ENCODE data around the gene NCKAP5. TPM values are rescaled to one million over a fixed set of nuclear protein-coding genes. Genes with fewer than 3 reads are reported as not detected.

The NCKAP5 gene
- total and polyA plus RNA-seq, 8 donors = 4.0 to 22.1 (median 14.4) TPM

DNA sequence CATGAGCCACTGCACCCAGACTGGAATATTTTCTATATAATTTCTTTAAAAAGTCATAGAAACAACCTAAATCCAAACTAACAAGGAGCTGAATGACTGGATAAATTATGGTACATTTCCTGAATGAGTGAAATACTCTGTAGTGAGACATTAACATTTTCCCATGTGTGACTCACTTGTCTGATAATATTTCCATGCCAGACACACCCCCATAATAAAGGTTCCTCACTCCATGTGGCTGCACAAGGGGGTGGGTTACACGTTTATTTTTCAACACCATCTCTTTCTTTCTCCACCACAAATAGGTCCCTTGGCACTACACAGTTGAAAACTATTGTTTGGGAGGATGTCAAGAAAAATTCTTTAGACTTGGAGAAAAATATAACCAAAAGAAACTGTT lies 632.0 kb downstream of the NCKAP5 start:
- no peak for ATAC-seq
- H3K9me3 ChIP-seq = no peaks in the 10 kb centered on the region
- TF ChIP-seq, protein P1, sequence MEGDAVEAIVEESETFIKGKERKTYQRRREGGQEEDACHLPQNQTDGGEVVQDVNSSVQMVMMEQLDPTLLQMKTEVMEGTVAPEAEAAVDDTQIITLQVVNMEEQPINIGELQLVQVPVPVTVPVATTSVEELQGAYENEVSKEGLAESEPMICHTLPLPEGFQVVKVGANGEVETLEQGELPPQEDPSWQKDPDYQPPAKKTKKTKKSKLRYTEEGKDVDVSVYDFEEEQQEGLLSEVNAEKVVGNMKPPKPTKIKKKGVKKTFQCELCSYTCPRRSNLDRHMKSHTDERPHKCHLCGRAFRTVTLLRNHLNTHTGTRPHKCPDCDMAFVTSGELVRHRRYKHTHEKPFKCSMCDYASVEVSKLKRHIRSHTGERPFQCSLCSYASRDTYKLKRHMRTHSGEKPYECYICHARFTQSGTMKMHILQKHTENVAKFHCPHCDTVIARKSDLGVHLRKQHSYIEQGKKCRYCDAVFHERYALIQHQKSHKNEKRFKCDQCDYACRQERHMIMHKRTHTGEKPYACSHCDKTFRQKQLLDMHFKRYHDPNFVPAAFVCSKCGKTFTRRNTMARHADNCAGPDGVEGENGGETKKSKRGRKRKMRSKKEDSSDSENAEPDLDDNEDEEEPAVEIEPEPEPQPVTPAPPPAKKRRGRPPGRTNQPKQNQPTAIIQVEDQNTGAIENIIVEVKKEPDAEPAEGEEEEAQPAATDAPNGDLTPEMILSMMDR (IDR thresholded peaks at IDR 0.05) = no peak
- no peaks in the 10 kb centered on the region for H3K36me3 ChIP-seq
- H3K4me3 ChIP-seq = no peak overlapping the region
- H3K27me3 ChIP-seq = no peaks in the 10 kb centered on the region
- intact Hi-C loops (cut with DNase I) = no loop called here
- H3K4me1 ChIP-seq = no peaks in the 10 kb centered on the region
- H3K27ac ChIP-seq = no peak overlapping the region
- no peak for DNase-seq

DNA sequence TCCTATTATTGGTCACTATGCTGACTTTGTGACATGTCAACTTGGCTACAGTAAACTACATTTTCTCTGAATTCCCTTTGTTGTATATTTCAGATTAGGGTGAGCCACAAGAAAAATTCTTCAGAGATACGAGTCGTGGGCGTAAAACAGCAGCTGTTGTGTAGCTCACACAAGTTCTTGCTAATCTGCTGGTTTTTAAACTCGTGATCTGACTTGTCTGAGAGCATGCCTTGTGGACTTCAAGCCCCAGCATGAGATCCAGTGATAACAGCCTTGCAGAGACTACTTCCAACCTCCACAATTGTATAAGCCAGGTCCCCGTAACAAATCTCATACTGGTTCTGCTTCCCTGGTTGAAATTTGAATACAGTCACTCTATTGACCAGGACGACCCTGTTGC lies 638.5 kb downstream of the NCKAP5 start:
- no peaks in the 10 kb centered on the region for H3K36me3 ChIP-seq
- H3K27me3 ChIP-seq = no peaks in the 10 kb centered on the region
- no peak overlapping the region for H3K4me3 ChIP-seq
- intact Hi-C loops (cut with DNase I) = no loop called here
- ATAC-seq (no peak), DNase-seq (no peak)
- H3K9me3 ChIP-seq = no peaks in the 10 kb centered on the region
- no peak overlapping the region for H3K27ac ChIP-seq
- TF ChIP-seq, protein P1 (IDR thresholded peaks at IDR 0.05) = no peak
- no peaks in the 10 kb centered on the region for H3K4me1 ChIP-seq

DNA sequence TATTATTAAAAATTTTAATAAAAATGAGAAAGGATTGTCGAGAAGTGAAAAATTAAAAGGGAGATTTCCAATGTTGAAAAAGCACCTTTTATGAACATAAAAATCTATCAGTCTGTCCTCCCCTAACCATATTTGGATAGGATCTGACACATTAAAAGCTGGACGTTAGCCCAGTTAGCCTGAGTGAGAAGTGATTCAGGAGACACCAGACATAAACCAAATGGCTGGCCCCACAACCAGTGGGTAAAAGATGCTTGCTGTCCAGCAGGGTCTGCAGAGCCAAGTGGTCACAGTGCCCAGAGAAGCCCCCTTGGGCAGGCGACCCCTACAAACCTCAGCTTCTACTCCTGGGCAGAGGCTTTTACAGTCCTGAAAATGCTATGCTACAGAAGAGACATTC lies 644.5 kb downstream of the NCKAP5 start:
- TF ChIP-seq, protein P1 (IDR thresholded peaks at IDR 0.05) = no peak
- Histone ChIP-seq H3K27ac (no peak overlapping the region), H3K36me3 (no peaks in the 10 kb centered on the region), H3K9me3 (no peaks in the 10 kb centered on the region), H3K4me3 (no peak overlapping the region), H3K4me1 (no peaks in the 10 kb centered on the region), H3K27me3 (no peaks in the 10 kb centered on the region)
- ATAC-seq (peak; percentile 48), DNase-seq (peak in 2 of 4 donors; percentile 83 to 86)
- intact Hi-C loops (cut with DNase I) = no loop called here

DNA sequence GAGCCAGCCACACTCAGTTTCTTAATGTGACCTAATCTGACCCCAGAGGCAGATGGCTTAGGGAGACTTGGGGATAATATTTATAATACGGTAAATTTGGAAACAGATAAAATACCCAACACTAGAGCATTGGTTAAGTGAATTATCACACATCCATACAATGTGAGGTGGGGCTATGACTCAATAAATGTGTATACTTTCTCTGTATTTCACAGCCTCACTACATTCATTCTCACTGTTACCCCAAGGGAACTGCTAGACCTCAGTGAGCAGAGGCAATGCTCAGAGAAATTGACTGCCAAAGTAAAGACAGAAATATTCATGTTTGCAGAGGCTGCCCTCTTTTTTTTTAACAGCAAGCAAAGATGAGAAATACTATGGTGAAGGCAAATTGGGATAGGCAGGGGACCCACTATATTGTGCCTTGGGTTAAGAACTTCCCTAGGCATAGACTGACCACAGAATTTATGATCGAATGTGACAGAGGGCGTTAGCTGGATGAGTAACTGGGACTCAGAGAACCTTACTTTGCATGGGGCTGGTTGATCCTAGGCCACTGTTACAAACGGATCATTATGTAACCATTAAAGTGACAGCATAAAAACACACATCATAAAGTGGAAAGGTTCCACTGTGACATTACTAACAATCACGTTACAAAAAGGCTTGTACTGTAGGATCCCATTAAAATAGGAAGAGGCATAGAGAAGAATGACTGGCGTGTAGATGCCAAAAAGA lies 652.3 kb downstream of the NCKAP5 start:
- Histone ChIP-seq H3K36me3 (no peaks in the 10 kb centered on the region), H3K4me1 (no peaks in the 10 kb centered on the region), H3K27me3 (no peaks in the 10 kb centered on the region), H3K27ac (no peak overlapping the region), H3K4me3 (no peak overlapping the region), H3K9me3 (no peaks in the 10 kb centered on the region)
- intact Hi-C loops (cut with DNase I) = no loop called here
- TF ChIP-seq, protein P1 (IDR thresholded peaks at IDR 0.05) = no peak
- ATAC-seq = no peak
- no peak for DNase-seq

DNA sequence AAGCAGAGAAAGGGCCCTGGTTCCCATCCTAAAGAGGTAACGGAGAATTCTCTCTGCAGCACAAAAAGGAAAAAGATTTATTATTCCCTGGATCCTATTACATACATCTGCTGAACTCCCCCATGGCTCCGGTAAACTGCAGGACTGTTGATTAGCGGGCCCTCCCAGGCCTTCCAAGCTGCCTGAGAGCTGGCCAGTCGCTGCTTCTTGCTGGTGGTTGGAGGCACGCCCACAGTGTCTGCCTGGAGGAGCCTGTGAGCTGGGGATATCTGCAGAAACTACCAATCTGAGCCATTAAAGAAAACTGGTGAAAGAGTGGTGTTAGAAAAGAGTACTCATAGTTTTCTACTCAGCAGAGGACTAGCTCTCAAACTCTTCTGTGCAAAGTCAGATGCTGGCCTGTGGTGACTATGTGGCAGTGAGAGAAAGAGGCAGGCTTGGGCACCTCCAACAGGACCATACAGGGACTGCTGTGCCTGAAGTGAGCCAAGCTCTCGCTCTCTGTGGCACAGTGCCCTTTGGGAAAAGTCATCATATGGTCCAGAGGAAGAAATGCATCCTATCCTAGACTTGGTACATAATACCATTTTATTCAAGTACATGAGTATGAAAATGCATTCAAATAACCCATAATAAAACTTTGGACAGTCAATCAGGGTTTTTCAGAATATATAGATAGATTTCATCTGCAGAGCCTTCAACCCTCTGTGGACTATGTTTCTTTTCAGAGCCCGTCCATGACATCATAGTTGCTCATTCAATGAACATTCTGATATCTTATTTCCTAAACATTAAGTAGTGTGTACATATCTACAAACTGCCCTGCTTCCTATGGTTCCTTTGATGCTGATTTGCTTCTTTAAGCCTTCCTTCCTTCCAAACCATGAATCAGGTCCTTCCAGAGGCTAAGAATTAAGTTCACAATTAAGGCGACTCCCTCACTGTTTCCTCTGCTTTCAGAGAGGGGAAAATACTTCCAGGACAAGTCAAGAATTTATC lies 656.2 kb downstream of the NCKAP5 start:
- ATAC-seq = peak; percentile 27
- Histone ChIP-seq H3K27ac (no peak overlapping the region), H3K36me3 (no peaks in the 10 kb centered on the region), H3K4me3 (no peak overlapping the region), H3K9me3 (peaks cover 0 to 3% of the 10 kb centered on the region in 2 donors), H3K4me1 (no peaks in the 10 kb centered on the region), H3K27me3 (no peaks in the 10 kb centered on the region)
- TF ChIP-seq, protein P1 (IDR thresholded peaks at IDR 0.05) = no peak
- no peak for DNase-seq
- intact Hi-C loops (cut with DNase I) = no loop called here
